DND-41 (cell line): Measurements from ENCODE around the gene ZFP36.

Source experiments
- ATAC-seq: fragments of 200-7000 bp; cut with Tn5 transposase; 3 replicates; pipeline ENCODE4 v1.9.1; 2021; ENCODE audit warnings: low read depth; ENCODE audit not compliant: insufficient read depth
- DNase-seq: peaks from one replicate; pipeline ENCODE4 v3.0.0-alpha.2; 2020
- H2AFZ ChIP-seq: 2 replicates; pipeline ENCODE4 v1.6.0; 2012; ENCODE audit warnings: low read depth, low read length
- H3K27ac ChIP-seq: 2 replicates; pipeline ENCODE4 v1.5.1; 2012; ENCODE audit warnings: low read length, inconsistent platforms
- H3K27me3 ChIP-seq: fragments of 200-600 bp; sonication (generic); 2 replicates; pipeline ENCODE4 v1.6.0; 2012; ENCODE audit warnings: low read length, mild to moderate bottlenecking, inconsistent platforms; ENCODE audit not compliant: insufficient read depth, poor library complexity
- H3K36me3 ChIP-seq: 2 replicates; pipeline ENCODE4 v1.5.1; 2012; ENCODE audit warnings: low read length, inconsistent platforms; ENCODE audit not compliant: insufficient read depth
- H3K4me1 ChIP-seq: 2 replicates; pipeline ENCODE4 v1.5.1; 2012; ENCODE audit warnings: mild to moderate bottlenecking, low read length; ENCODE audit not compliant: insufficient read depth
- H3K4me2 ChIP-seq: 2 replicates; pipeline ENCODE4 v1.6.0; 2012; ENCODE audit warnings: mild to moderate bottlenecking, moderate library complexity, low read length, inconsistent platforms; ENCODE audit not compliant: insufficient read depth
- H3K4me3 ChIP-seq, 2 experiments: fragments of 200-600 bp in 1 of 2; shearing (Covaris generic) in 1 of 2; 2 replicates each; pipeline ENCODE4 v1.5.1; 2012 to 2016; ENCODE audit warnings: inconsistent platforms in 2 of 2, low read length in 2 of 2, mild to moderate bottlenecking in 2 of 2, low read depth in 1 of 2, moderate library complexity in 1 of 2
- H3K79me2 ChIP-seq: 2 replicates; pipeline ENCODE4 v1.6.0; 2012; ENCODE audit warnings: low read length, inconsistent platforms; ENCODE audit not compliant: insufficient read depth
- H3K9ac ChIP-seq: 2 replicates; pipeline ENCODE4 v1.6.0; 2012; ENCODE audit warnings: low read depth, mild to moderate bottlenecking, inconsistent platforms, low read length, moderate library complexity
- H3K9me3 ChIP-seq: 2 replicates; pipeline ENCODE4 v1.5.1; 2012; ENCODE audit warnings: low read length, moderate library complexity, mild to moderate bottlenecking, inconsistent platforms; ENCODE audit not compliant: insufficient read depth, severe bottlenecking
- H4K20me1 ChIP-seq: 2 replicates; pipeline ENCODE4 v1.6.0; 2012; ENCODE audit warnings: low read length; ENCODE audit not compliant: insufficient read depth
- EZH2 ChIP-seq: IDR thresholded peaks from 3 replicates; pipeline ENCODE4 v1.6.1; 2012; ENCODE audit warnings: borderline replicate concordance, low read depth, mild to moderate bottlenecking, moderate library complexity, low read length, inconsistent platforms; ENCODE audit not compliant: severe bottlenecking
- TF ChIP-seq, protein P1 (sequence below): IDR thresholded peaks from 2 replicates; pipeline ENCODE4 v1.5.1; 2012; ENCODE audit warnings: borderline replicate concordance, low read length, moderate library complexity, mild to moderate bottlenecking; ENCODE audit not compliant: poor library complexity, severe bottlenecking; ENCODE audit errors: extremely low read depth

ZFP36 gene

DNA sequence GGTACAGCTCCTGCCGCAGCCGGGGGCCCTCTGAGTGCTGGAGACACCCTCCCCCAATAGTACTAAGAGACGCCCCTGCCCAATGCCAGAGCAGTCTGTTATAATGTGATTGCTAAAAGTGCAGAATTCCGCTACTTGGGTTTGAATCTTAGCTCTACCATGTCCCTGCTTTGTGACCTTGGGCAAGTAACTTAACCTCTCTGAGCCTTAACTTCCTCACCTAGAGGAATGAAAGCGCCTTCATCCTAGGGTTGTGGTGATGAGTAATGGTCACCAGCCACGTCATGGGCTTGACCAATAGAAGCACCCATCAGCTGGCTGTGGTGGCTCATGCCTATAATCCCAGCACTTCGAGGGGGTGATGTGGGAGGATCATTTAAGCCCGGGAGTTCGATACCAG, 12.4 kb downstream of the ZFP36 start:
- Histone ChIP-seq H3K4me3 (no peak overlapping the region), H3K4me2 (no peak overlapping the region), H3K9me3 (no peaks in the 10 kb centered on the region), H2AFZ (no peak overlapping the region), H3K27ac (no peak overlapping the region), H3K27me3 (no peaks in the 10 kb centered on the region), H3K36me3 (peaks cover 69% of the 10 kb centered on the region), H4K20me1 (peaks cover 20% of the 10 kb centered on the region), H3K79me2 (peaks cover 20% of the 10 kb centered on the region), H3K4me1 (peaks cover 15% of the 10 kb centered on the region), H3K9ac (no peak overlapping the region)
- no peak for TF ChIP-seq EZH2
- TF ChIP-seq, protein P1, sequence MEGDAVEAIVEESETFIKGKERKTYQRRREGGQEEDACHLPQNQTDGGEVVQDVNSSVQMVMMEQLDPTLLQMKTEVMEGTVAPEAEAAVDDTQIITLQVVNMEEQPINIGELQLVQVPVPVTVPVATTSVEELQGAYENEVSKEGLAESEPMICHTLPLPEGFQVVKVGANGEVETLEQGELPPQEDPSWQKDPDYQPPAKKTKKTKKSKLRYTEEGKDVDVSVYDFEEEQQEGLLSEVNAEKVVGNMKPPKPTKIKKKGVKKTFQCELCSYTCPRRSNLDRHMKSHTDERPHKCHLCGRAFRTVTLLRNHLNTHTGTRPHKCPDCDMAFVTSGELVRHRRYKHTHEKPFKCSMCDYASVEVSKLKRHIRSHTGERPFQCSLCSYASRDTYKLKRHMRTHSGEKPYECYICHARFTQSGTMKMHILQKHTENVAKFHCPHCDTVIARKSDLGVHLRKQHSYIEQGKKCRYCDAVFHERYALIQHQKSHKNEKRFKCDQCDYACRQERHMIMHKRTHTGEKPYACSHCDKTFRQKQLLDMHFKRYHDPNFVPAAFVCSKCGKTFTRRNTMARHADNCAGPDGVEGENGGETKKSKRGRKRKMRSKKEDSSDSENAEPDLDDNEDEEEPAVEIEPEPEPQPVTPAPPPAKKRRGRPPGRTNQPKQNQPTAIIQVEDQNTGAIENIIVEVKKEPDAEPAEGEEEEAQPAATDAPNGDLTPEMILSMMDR, result no peak
- DNase-seq (no peak), ATAC-seq (no peak)

DNA sequence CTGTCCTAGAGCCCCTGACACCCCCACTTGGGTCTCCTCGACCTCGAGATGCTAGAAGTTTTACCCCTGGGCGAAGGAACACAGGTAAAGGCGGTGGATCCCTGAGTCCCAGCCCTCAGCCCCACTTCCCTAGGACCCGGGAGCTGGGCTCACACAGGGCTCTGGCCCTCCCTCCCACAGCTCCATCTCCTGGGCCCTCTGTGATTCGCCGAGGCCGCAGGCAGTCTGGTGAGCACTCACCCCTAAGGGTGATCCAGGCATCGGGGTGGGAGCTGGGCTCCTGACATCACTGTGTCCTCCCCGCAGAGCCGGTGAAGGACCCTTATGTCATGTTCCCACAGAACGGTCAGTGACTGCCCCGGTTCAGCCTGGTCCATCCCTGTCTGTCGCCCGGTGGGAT, 14.1 kb downstream of the ZFP36 start:
- Histone ChIP-seq H4K20me1 (peaks cover 17% of the 10 kb centered on the region), H3K79me2 (peaks cover 3% of the 10 kb centered on the region; the same call in 1 of the 2 replicates), H3K4me1 (no peaks in the 10 kb centered on the region), H3K27ac (no peak overlapping the region), H3K27me3 (no peaks in the 10 kb centered on the region), H3K9ac (no peak overlapping the region), H3K4me2 (no peak overlapping the region), H2AFZ (no peak overlapping the region), H3K9me3 (no peaks in the 10 kb centered on the region), H3K4me3 (no peak overlapping the region), H3K36me3 (peaks cover 61% of the 10 kb centered on the region)
- ATAC-seq, result no peak
- TF ChIP-seq, protein P1, result no peak
- no peak for TF ChIP-seq EZH2
- no peak for DNase-seq

DNA sequence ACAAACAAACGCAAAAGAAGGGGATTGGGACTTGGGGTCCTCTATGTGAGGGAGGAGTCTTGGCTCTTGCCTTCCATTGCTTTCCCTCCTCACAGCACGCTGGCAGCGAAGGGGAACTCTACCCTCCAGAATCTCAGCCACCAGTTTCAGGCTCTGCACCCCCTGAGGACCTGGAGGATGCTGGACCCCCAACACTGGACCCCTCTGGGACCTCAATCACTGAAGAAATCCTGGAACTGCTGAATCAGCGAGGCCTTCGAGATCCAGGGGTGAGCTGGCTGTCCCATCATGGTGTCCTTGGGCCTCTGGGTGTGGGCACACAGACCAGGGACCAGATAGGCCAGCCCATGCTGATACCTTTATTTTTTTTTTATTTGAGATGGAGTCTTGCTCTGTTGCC, 15.4 kb downstream of the ZFP36 start:
- H3K27ac ChIP-seq, result no peak overlapping the region
- H4K20me1 ChIP-seq, result peaks cover 13% of the 10 kb centered on the region
- DNase-seq (no peak), ATAC-seq (no peak)
- TF ChIP-seq, protein P1, result no peak
- no peak for TF ChIP-seq EZH2
- H3K27me3 ChIP-seq, result no peaks in the 10 kb centered on the region
- no peaks in the 10 kb centered on the region for H3K9me3 ChIP-seq
- no peak overlapping the region for H2AFZ ChIP-seq
- H3K79me2 ChIP-seq, result no peaks in the 10 kb centered on the region
- no peaks in the 10 kb centered on the region for H3K4me1 ChIP-seq
- H3K36me3 ChIP-seq, result peaks cover 49% of the 10 kb centered on the region
- H3K4me3 ChIP-seq, result no peak overlapping the region
- no peak overlapping the region for H3K4me2 ChIP-seq
- H3K9ac ChIP-seq, result no peak overlapping the region
